Tibial nerve (tissue), 4 donors: ENCODE data around the gene RIT1.

Source experiments
- EP300 ChIP-seq, 2 donors: sonication (generic); formaldehyde crosslinking; IDR thresholded peaks; one replicate each; pipeline ENCODE4 v1.6.1; 2017; ENCODE audit warnings: antibody characterized with exemption in 2 of 2, mild to moderate bottlenecking in 1 of 2
- POLR2A ChIP-seq, 2 donors: fragments of 450-650 bp; IDR thresholded peaks; one replicate each; pipeline ENCODE4 v1.6.1; 2017; ENCODE audit warnings: antibody characterized with exemption in 2 of 2, mild to moderate bottlenecking in 2 of 2, moderate library complexity in 2 of 2
- TF ChIP-seq, protein P1 (sequence below), 5 experiments: fragments of 200-600 bp in 3 of 5; fragments of 450-650 bp in 2 of 5; sonication (generic) in 3 of 5; IDR thresholded peaks; one replicate each; pipeline ENCODE4 v1.5.1; 2016 to 2019; ENCODE audit warnings: antibody characterized with exemption in 5 of 5, mild to moderate bottlenecking in 3 of 5, moderate library complexity in 2 of 5

- TF ChIP-seq, protein P1, sequence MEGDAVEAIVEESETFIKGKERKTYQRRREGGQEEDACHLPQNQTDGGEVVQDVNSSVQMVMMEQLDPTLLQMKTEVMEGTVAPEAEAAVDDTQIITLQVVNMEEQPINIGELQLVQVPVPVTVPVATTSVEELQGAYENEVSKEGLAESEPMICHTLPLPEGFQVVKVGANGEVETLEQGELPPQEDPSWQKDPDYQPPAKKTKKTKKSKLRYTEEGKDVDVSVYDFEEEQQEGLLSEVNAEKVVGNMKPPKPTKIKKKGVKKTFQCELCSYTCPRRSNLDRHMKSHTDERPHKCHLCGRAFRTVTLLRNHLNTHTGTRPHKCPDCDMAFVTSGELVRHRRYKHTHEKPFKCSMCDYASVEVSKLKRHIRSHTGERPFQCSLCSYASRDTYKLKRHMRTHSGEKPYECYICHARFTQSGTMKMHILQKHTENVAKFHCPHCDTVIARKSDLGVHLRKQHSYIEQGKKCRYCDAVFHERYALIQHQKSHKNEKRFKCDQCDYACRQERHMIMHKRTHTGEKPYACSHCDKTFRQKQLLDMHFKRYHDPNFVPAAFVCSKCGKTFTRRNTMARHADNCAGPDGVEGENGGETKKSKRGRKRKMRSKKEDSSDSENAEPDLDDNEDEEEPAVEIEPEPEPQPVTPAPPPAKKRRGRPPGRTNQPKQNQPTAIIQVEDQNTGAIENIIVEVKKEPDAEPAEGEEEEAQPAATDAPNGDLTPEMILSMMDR (IDR thresholded peaks at IDR 0.05), result no peak
- TF ChIP-seq POLR2A (IDR thresholded peaks at IDR 0.05) (no peak), EP300 (IDR thresholded peaks at IDR 0.05) (no peak)
These were observed 20.9 kb downstream of the RIT1 start for GRCh38 chr1:155890251-155890650.
